ENCODE data around the gene GINS2. TPM values are rescaled to one million over a fixed set of nuclear protein-coding genes. Genes with fewer than 3 reads are reported as not detected.

GINS2 gene
- total RNA-seq, 1 experiment from 2014 or later: 25.2 TPM

DNA sequence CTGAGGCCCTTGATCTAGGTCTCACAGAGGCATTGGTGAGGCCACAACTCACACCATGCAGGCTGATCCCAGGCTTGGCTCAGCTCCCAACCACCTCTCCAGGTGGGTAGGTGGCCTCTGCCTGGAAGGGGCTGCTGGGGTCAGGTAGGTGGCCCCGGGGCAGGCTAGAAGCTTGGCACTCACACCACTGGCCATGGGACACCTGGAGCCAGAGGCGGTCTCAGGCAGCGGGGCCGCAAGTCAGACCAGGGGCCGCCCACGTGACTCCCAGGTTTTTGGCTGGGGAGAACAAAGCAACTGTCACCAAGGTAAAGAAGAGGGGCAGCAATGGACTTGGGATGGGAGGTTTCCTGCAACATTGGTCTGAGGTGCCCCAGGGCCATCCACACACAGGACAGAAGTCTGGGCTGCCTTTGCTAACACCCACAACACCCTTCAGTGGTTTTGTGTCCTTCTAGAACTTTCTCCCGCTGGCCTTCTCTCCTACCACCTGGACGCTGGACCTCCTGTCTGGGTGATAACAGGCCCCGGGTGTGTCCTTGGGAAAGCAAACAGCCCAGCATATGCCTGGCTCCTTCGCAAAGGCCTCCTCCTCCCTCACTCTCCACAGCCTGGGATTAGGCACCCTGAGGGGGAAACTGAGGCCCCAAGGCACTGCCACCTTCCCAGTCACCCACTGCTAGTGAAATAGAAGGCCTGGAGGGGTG is 45.7 kb upstream of the GINS2 start:
- Mint-ChIP-seq H3K9me3 (ENCODE audit: low read depth, unreplicated experiment) (no peaks in the 10 kb centered on the region), H3K27ac (ENCODE audit: unreplicated experiment) (no peak overlapping the region), H3K4me3 (ENCODE audit: low read depth, unreplicated experiment) (no peak overlapping the region), H3K36me3 (ENCODE audit: insufficient read depth, unreplicated experiment) (no peaks in the 10 kb centered on the region), H3K27me3 (ENCODE audit: unreplicated experiment) (no peaks in the 10 kb centered on the region), H3K4me1 (ENCODE audit: low read depth, unreplicated experiment) (no peaks in the 10 kb centered on the region)
- CTCF ChIA-PET: no interaction called here
- BruUV-seq (replicated peaks): no TSS peak
- TF ChIP-seq, protein P1, sequence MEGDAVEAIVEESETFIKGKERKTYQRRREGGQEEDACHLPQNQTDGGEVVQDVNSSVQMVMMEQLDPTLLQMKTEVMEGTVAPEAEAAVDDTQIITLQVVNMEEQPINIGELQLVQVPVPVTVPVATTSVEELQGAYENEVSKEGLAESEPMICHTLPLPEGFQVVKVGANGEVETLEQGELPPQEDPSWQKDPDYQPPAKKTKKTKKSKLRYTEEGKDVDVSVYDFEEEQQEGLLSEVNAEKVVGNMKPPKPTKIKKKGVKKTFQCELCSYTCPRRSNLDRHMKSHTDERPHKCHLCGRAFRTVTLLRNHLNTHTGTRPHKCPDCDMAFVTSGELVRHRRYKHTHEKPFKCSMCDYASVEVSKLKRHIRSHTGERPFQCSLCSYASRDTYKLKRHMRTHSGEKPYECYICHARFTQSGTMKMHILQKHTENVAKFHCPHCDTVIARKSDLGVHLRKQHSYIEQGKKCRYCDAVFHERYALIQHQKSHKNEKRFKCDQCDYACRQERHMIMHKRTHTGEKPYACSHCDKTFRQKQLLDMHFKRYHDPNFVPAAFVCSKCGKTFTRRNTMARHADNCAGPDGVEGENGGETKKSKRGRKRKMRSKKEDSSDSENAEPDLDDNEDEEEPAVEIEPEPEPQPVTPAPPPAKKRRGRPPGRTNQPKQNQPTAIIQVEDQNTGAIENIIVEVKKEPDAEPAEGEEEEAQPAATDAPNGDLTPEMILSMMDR (IDR thresholded peaks at IDR 0.05; ENCODE audit: unreplicated experiment): no peak
- intact Hi-C loops (cut with micrococcal nuclease; ENCODE audit: unreplicated experiment): no loop called here
- no peak for DNase-seq

DNA sequence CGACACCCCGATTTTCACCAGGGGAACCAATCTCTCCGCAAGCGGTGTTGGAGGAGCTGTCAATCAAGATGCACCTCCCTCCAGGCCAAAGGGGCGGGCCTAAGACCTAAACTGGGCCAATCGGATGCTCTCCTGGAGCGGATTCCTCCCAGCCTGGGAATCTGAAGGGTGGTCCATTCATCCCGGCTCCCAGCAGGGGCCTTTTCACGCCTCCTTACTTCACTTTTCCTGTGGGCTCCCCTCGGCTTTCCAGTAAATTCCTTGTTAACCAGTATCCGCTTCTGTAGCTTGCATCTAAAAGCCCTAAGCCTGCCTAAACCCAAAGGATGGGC is 45.1 kb upstream of the GINS2 start:
- Mint-ChIP-seq H3K9me3 (ENCODE audit: low read depth, unreplicated experiment) (no peaks in the 10 kb centered on the region), H3K27ac (ENCODE audit: unreplicated experiment) (no peak overlapping the region), H3K27me3 (ENCODE audit: unreplicated experiment) (no peaks in the 10 kb centered on the region), H3K4me3 (ENCODE audit: low read depth, unreplicated experiment) (no peak overlapping the region), H3K36me3 (ENCODE audit: insufficient read depth, unreplicated experiment) (no peaks in the 10 kb centered on the region), H3K4me1 (ENCODE audit: low read depth, unreplicated experiment) (no peaks in the 10 kb centered on the region)
- CTCF ChIA-PET: no interaction called here
- DNase-seq: no peak
- BruUV-seq (replicated peaks): no TSS peak
- intact Hi-C loops (cut with micrococcal nuclease; ENCODE audit: unreplicated experiment): no loop called here
- TF ChIP-seq, protein P1 (IDR thresholded peaks at IDR 0.05; ENCODE audit: unreplicated experiment): no peak

DNA sequence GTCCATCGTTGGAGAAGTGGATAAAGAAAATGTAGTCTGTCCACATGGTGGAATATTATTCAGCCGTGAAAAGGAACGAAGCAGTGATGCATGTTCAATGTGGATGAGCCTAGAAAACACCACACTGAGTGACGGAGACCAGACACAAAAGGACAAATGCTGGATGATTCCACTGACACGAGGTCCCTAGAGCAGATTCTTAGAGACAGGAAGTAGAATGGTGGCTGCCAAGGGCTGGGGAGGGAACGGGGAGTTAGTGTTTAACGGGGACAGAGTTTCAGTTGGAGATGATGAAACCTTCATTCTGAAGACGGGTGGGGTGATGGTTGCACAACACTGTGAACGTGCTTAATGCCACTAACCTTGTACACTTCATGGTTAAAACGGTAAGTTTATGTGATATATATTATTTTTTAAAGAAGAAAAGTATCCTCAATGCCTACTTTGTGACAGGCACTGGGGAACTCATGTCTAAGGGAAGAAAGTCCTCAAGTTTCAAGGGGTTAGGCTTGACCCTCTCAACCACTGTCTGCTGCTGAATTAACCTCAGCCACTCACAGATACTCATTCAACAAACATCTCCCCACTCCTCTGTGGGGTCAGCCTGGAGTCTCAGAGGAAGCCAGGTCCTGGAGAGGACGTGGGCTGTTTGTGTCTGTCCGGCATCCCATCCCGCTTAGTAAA is 44.5 kb upstream of the GINS2 start:
- H3K27ac Mint-ChIP-seq (ENCODE audit: unreplicated experiment): no peak overlapping the region
- H3K27me3 Mint-ChIP-seq (ENCODE audit: unreplicated experiment): no peaks in the 10 kb centered on the region
- H3K4me3 Mint-ChIP-seq (ENCODE audit: low read depth, unreplicated experiment): no peak overlapping the region
- TF ChIP-seq, protein P1 (IDR thresholded peaks at IDR 0.05; ENCODE audit: unreplicated experiment): no peak
- DNase-seq: no peak
- no peaks in the 10 kb centered on the region for H3K4me1 Mint-ChIP-seq (ENCODE audit: low read depth, unreplicated experiment)
- H3K36me3 Mint-ChIP-seq (ENCODE audit: insufficient read depth, unreplicated experiment): no peaks in the 10 kb centered on the region
- no TSS peak for BruUV-seq (replicated peaks)
- intact Hi-C loops (cut with micrococcal nuclease; ENCODE audit: unreplicated experiment): no loop called here
- no peaks in the 10 kb centered on the region for H3K9me3 Mint-ChIP-seq (ENCODE audit: low read depth, unreplicated experiment)
- CTCF ChIA-PET: no interaction called here

DNA sequence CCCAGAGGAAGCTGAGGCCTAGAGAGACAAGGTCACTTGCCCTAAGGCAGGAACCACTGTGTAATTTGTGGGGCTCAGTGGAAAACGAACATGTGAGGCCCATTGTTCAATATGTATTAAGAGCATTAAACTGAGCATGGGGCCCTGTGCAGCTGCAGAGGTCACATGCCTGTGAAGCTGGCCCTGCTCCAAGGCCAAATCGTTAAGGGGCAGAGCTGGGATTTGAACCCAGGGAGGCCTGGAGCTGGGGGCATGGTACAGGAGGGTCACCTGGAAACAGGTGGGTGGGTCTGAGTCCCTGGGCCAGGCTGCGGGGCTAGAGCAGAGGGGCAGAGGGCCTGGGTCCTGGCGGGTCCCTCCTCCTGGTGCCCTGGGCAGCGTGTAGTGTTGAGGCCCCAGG is 42.4 kb upstream of the GINS2 start:
- intact Hi-C loops (cut with micrococcal nuclease; ENCODE audit: unreplicated experiment): no loop called here
- no TSS peak for BruUV-seq (replicated peaks)

More for the DNA sequence above, 42.4 kb upstream of the GINS2 start:
- H3K27ac Mint-ChIP-seq (ENCODE audit: unreplicated experiment): no peak overlapping the region
- H3K27me3 Mint-ChIP-seq (ENCODE audit: unreplicated experiment): peaks cover 6% of the 10 kb centered on the region
- no peak overlapping the region for H3K4me3 Mint-ChIP-seq (ENCODE audit: low read depth, unreplicated experiment)
- TF ChIP-seq, protein P1 (IDR thresholded peaks at IDR 0.05; ENCODE audit: unreplicated experiment): no peak
- H3K4me1 Mint-ChIP-seq (ENCODE audit: low read depth, unreplicated experiment): no peaks in the 10 kb centered on the region
- no peaks in the 10 kb centered on the region for H3K36me3 Mint-ChIP-seq (ENCODE audit: insufficient read depth, unreplicated experiment)
- DNase-seq: no peak
- no peaks in the 10 kb centered on the region for H3K9me3 Mint-ChIP-seq (ENCODE audit: low read depth, unreplicated experiment)
- CTCF ChIA-PET: interaction anchor here (0.5 kb wide), 1 partner anchor 296 kb away, joined by 5 read pairs; no protein-coding TSS in a partner anchor

Measured in Calu3 (cell line).